Ectodermal cell (in vitro differentiated cells): Measurements from ENCODE around the gene KBTBD8.

ENCODE experiments used
- H3K27ac ChIP-seq: 2 replicates; pipeline ENCODE4 v1.7.0; 2013; ENCODE audit warnings: mild to moderate bottlenecking, low read depth, low read length; ENCODE audit not compliant: insufficient read depth, poor library complexity, severe bottlenecking
- H3K27me3 ChIP-seq: 2 replicates; pipeline ENCODE4 v1.7.0; 2013; ENCODE audit warnings: mild to moderate bottlenecking, low read length; ENCODE audit not compliant: insufficient read depth, control insufficient read depth, poor library complexity, severe bottlenecking
- H3K36me3 ChIP-seq: one replicate; pipeline ENCODE4 v1.7.0; 2013; ENCODE audit warnings: low read length; ENCODE audit not compliant: control insufficient read depth, insufficient read depth
- H3K4me1 ChIP-seq: one replicate; pipeline ENCODE4 v1.7.0; 2013; ENCODE audit warnings: low read length; ENCODE audit not compliant: control insufficient read depth, insufficient read depth
- H3K4me3 ChIP-seq: 2 replicates; pipeline ENCODE4 v1.7.0; 2013; ENCODE audit warnings: low read depth, low read length, control low read depth; ENCODE audit not compliant: insufficient read depth
- H3K9me3 ChIP-seq: 2 replicates; pipeline ENCODE4 v1.7.0; 2013; ENCODE audit warnings: mild to moderate bottlenecking, low read length, moderate library complexity; ENCODE audit not compliant: control insufficient read depth
- WGBS, 2 experiments: methylation state at CpG; one replicate each; pipeline ENCODE4 v1.1.7; 2013; ENCODE audit warnings: missing lambda C conversion rate in 2 of 2; 5-methylcytosine and 5-hydroxymethylcytosine counted together

KBTBD8 gene

DNA sequence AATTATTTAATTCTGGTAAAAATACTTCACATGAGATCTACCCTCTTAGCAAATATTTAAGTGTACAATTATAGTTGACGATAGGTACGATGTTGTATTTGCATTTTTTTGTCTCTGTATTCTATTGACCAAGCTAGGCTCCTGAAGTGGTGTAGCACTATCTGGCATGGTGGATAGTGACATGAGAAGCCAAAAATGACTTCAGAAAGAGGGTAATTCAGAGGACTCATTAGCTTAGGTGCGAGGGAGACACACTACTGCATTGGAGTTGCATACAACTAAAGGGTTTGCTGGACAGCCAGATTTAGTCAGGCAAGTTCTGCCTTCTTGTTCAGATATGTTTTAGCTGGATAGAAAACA lies 50.6 kb downstream of the KBTBD8 start:
- H3K36me3 ChIP-seq, result no peaks in the 10 kb centered on the region
- H3K4me3 ChIP-seq, result no peak overlapping the region
- H3K4me1 ChIP-seq, result no peaks in the 10 kb centered on the region
- H3K27ac ChIP-seq, result no peak overlapping the region
- no peaks in the 10 kb centered on the region for H3K27me3 ChIP-seq
- H3K9me3 ChIP-seq, result no peaks in the 10 kb centered on the region
- 92 to 96% methylated on average over 3 of the region's 3 CpGs for whole genome bisulfite sequencing, 2 experiments

DNA sequence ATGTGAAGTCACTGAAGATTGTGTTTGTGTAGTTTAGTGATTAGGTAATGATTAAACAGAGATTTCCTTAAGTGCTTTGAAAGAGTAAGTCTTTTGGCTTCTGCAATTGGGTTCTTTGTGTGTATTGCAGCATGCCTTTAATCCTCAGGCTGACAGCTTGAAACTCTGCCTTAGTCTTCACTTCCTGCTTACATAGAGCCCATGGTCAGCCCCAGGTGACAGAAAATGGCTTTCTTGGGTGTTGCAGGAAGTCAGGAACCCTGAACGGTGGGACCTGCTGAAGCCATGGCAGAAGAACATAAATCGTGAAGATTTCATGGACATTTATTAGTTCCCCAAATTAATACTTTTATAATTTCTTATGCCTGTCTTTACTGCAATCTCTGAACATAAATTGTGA lies 61.3 kb downstream of the KBTBD8 start:
- Histone ChIP-seq H3K4me3 (no peak overlapping the region), H3K36me3 (no peaks in the 10 kb centered on the region), H3K27me3 (no peaks in the 10 kb centered on the region), H3K9me3 (no peaks in the 10 kb centered on the region), H3K27ac (no peak overlapping the region), H3K4me1 (no peaks in the 10 kb centered on the region)
- 100% methylated on average over 1 to 2 of the region's 2 CpGs for WGBS, 2 experiments
